Measurements from ENCODE around the gene PSMB2.

The PSMB2 gene

DNA sequence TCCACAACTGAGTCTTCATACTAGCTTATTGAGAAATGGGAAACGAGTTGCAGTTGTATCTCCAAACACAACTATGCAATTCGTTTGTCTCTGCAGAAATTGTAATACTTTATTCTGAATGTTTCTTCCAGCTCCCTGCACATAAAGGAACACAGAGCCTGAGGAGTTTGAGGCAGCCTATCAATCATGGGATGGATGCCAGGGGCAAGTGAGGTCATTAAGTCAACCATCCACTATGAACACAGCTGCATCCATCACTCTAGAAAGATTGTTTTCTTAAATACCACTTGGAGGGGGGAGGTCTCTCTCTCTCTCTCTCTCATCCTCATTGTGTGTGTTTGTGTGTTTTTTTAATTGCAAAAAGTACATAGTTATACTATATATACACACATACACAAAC lies 2.9 kb upstream of the PSMB2 start:
- in situ Hi-C loops (cut with MboI; ENCODE audit: low sequenced_read_pairs) = no loop called here

DNA sequence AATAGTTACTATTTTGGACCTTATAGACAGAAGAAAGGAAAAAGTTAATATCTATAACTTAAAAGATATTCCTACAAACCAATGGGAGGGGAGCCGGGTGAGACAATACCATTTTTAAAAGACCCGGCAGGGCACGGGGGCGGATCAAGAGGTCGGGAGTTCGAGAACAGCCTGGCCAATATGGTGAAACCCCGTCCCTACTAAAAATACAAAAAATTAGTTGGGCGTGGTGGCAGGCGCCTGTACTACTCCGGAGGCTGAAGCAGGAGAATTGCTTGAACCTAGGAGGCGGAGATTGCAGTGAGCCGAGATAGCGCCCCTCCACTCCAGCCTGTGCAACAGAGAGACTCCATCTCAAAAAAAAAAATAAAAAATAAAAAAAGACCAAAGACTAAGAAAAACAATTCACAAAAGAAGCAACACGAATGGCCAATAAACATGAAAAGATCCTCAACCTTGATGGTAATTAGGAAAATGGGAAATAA lies 1.2 kb upstream of the PSMB2 start:
- in situ Hi-C loops (cut with MboI; ENCODE audit: low sequenced_read_pairs) = no loop called here

DNA sequence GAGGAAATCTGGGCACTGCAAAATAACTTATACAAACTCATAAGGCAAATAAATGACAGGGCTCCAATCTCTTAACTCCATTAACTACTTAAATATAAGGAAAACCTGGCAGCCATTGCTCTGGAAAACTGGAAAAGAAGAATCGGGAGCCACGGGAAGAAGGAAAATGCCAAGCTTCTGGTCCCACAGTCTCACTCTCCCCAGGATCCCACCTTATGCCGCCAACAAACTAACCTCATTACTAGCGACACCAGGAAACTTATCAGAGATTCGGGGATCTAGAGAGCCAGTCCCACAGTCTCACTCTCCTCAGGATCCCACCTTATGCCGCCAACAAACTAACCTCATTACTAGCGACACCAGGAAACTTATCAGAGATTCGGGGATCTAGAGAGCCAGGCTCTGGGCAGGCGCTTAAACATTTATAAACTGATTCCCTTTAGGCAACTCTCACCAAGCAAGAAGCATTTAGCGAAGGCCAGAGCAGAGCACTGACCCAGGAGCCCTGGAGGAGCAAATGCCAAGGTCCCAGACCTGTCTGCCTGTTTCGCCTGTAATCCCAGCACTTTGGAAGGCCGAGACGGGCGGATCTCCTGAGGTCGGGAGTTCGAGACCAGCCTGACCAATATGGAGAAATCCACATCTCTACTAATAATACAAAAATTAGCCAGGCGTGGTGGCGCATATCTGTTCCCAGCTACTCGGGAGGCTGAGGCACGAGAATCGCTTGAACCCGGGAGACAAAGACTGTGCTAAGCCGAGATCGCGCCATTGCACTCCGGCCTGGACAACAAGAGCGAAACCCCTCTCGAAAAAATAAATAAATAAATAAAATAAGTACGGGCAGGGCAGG lies 720 bp downstream of the PSMB2 start:
- in situ Hi-C loops (cut with MboI; ENCODE audit: low sequenced_read_pairs) = no loop called here

DNA sequence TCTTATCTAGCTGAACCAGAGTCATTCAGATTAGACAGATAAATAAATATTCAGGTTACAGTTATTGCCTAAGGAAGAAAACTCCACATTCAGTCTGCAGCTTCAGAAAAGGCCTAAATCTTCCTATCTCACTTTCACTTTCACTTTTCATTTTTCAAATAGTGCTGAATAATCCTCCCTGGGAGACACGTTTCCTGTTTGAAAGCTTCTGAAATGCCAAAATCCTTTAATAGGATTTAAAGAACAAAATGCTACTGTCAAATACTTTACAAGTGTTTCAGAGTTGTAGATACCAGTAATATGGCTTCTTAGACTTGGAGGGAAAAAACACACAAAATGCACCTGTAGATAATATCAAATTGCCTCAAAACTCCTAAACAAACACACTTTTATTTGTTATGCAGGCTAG lies 3.9 kb downstream of the PSMB2 start:
- in situ Hi-C loops (cut with MboI; ENCODE audit: low sequenced_read_pairs) = no loop called here

DNA sequence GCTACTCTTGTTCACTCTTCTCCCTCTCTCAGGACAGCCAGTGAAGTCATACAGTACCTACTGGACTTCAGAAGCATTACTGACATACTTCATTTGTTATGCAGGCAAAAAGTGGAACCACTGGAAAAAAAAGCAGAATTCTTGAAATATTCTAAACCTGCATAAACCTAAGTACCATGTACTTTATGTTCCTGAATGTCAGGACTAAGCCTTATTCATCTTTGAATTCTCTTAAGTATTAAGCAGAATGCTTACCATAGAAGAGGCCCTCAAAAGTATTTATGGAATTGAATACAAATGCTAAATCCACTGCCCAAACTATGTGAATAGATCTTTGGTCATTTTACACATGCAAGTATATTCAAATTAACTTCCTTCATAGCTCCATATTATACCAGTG lies 7.8 kb downstream of the PSMB2 start:
- in situ Hi-C loops (cut with MboI; ENCODE audit: low sequenced_read_pairs) = no loop called here

DNA sequence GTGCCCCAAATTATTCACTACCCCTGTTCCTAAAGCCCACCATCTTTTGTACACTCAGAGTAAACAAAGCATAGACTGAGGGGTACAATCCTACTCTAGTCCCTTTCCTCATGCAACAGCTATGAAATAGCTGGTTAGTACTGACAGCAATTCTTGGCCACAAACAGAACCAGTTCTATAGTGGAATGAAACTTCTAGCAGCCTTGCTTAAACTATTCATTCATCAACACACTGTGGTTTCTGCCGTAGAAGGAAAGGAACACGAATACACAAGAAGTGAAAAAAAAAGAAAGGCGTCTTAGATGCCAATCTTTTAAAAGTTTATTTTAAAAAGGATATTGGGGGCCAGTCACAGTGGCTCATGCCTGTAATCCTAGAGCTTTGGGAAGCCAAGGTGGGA lies 9.9 kb downstream of the PSMB2 start:
- in situ Hi-C loops (cut with MboI; ENCODE audit: low sequenced_read_pairs) = no loop called here

DNA sequence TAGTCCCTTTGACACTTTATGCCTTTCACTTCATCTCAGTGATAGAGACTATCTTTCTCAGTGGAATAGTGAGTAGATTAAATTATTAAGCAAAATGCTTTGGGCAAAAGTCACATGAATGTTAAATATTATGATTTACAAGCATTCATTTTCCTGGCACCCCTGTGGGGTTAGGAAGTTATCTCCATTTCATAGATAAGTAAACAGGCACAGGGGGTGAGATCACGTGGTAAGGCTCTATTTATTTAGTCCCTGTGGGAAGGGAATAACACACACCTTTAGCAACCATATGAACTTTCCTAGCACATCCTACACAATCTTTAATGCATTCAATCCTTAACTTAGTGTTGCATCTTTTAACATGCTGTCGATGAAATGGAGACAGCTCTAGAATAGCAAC lies 12.3 kb downstream of the PSMB2 start:
- in situ Hi-C loops (cut with MboI; ENCODE audit: low sequenced_read_pairs) = no loop called here

DNA sequence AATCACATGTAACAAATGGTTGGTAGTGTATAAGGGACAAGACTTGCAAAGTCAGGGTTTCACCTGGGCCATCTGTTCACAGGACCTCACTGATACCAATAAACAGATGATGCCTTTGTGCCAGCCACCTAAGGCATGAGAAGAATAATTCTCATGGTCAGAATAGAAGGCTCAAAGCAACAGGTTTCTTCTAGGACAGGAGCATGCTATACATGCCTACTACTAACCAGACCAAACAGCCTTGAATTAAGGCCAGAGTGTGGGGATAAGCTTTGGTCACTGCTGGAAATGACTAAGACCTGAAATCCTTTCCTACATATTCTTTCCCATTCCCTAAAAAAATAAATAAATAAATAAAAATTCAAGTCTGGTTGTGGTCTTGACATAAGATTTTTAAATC lies 17.5 kb downstream of the PSMB2 start:
- in situ Hi-C loops (cut with MboI; ENCODE audit: low sequenced_read_pairs) = no loop called here

DNA sequence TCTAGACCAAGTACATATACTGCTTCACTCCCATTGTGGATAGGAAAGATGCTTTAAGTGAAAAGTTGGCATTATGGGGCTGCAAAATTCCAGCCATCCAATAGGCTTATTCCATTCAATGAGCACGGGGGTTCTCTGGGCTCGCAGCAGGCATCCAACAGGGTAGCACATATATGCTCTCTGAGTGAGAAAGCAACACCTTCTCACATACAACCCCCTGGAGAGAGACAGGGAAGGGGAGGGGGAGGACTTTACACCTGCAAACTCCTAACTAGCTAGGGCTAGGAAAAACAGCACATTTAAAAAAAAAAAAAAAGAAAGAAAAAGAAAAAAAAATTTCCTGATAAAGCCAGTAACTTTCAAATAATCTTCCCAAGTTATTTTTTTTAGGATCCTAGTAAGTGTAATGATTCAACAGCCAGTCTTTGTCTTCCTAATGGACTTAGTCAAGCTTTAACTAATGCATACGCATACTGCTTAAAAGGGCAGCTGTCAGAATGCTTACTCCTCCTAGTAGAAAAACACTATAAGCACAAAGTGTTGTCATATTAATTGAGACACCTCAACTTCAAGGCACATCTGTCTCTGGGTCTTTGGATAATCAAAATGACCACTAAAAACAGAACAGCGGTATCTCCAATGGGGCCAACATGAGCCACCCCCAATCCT lies 18.7 kb downstream of the PSMB2 start:
- in situ Hi-C loops (cut with MboI; ENCODE audit: low sequenced_read_pairs) = no loop called here

DNA sequence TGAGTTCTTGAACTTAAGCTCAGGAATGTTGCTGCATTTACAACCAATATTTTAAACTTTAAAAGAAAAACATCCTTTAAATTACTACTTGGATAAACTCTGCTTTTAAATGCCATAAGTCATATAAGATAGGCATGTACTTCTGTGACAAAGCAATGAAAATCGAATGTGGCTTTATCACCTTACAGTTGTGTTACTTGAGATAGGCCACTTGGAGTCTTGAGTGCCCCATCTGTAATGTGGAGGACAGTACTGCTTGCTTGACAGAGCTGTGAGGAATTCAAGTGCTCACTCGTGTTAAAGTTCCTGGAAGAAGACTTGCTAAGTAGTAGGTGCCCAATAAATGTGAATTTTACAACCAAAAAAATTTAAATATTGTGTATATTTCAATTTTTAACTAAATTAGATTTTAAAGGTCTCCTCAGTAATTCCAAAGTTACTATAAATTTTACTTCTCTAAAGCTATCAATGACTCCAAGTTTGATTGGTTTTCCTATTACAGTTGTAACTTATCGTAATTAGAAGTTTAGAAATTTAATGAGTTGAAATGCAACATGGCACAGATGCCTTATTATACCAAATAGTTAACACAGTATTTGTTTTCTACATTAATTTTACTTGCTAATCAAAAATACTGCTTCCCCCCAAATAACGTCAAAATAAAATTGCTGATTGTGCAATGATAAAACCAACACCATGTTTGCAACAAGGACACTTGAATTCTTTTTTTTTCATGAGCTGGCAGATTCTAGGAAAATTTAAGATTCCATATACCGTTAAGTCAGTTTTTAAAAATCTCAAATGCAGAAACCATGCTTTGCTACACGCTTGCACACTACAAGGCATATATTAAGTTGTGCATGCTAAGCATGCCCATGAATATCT lies 21.8 kb downstream of the PSMB2 start:
- in situ Hi-C loops (cut with MboI; ENCODE audit: low sequenced_read_pairs) = no loop called here

DNA sequence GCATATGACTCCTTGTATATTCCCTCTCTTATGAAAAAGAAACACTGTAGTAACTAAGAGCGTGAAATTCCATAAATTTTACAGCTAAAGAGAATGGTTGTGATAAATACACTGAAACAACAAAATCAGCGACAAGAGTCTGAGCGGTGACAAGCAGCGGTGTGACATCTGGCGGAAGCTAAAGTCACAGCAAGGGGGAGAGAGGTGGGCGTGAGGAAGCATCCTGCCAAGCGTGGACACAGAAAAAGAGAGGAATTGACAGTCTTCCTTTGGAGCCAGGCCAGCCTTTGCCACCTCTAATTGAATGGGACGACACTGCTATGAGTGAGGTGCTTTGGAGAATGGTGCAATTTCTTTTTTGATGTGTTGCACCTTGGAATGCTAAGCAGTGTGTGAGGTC lies 25.9 kb downstream of the PSMB2 start:
- in situ Hi-C loops (cut with MboI; ENCODE audit: low sequenced_read_pairs) = no loop called here

DNA sequence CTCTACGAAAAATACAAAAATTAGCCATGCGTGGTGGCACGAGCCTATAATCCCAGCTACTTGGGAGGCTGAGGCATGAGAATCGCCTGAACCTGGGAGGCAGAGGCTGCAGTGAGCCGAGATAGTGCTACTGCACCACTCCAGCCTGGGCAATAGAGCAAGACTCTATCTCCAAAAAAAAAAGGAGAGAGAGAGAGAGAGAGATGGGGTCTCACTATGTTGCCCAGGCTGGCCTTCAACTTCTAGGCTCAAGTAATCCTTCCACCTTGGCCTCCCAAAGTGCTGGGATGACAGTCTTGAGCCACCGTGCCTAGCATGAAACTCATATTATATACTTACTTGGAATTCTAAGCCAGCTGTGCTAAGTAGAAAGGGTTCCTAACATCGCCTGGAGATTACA lies 29.7 kb downstream of the PSMB2 start:
- in situ Hi-C loops (cut with MboI; ENCODE audit: low sequenced_read_pairs) = no loop called here

DNA sequence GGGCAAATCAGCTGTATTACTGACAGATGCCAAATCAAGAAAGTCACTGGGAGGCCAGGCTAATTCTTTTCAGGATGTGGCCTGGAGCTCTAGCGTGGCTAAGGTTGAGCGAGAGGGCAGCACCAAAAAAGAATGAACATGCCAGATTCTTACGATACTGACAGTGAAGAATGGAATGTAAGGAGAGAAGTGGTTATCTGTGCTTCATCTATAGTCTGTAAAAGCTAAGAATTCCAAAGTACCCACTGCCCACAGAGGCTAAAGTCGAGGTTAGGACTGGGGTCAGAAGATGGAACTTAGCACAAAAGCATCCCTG lies 35.5 kb downstream of the PSMB2 start:
- in situ Hi-C loops (cut with MboI; ENCODE audit: low sequenced_read_pairs) = no loop called here

DNA sequence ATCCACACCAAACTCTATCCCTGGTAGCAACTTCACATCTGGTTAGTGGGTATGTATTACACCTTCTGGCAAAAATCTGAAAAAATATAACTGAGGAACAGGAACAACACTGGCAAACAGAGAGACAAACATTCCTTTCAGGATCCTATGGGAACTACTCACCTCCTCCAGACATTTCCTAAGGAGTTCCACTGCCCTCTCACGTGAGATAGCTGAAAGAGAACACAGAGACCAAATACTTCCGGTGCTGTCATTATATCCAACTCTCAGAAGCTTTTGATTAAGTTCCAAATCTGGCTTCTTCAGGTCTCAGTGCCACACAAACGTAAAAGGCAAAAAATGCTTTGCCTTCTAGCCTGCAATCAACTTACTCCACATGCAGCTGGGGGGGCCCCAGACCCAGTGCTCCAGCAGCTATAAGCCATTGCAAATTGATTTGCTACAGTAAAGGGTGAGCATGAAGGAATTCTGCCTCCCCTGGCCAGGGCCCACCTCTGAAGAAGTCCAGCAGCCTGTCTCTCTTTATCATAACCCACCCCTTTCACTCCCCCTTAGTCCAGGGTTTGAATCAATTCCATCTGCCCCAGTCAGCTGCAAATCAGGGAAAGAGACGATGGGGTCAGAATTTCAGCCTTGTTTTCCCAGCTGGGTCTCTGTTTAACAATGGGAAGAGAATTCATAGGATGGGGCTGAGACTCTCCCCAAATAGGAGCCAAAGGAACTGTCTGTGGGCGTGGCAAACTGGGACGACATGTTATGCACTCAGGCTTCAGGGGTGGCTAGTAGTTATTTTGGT lies 36.1 kb downstream of the PSMB2 start:
- in situ Hi-C loops (cut with MboI; ENCODE audit: low sequenced_read_pairs) = no loop called here

DNA sequence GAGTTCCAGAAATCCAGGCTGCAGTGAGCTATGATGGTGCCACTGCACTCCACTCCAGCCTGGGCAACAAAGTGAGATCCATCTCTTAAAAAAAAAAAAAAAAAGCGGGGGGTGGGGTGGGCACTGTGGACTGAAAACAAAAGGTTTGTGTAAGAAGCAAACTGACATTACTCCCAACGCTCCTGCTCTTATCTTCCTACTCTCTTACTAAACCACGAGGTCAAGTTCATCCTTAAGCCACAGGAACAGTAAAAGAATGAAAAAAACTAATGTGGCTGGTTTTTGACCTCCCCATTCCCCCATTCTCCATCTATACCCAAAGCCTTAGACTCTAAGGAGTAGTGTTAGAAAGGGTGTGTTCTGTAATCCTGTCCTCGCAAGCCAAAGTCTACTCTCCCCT lies 37.4 kb downstream of the PSMB2 start:
- in situ Hi-C loops (cut with MboI; ENCODE audit: low sequenced_read_pairs) = no loop called here

DNA sequence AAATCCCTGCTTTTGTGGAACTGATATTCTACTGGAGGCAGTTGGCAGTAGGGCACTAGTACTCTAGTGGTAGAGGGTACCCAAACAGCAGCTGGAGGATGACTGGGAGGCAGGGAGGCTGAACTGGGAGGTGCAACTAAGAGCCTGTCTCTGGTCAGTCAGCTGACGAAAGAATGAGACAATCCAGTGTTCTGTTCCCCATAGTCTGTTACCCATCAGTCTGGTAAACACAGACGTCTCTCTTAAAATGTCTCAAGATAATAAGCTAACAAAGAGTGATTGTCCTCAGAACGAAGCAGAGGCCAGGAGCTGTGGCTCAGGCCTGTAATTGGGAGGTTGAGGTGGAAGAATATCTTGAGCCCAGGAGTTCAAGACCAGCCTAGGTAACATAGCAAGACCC lies 37.9 kb downstream of the PSMB2 start:
- in situ Hi-C loops (cut with MboI; ENCODE audit: low sequenced_read_pairs) = no loop called here

DNA sequence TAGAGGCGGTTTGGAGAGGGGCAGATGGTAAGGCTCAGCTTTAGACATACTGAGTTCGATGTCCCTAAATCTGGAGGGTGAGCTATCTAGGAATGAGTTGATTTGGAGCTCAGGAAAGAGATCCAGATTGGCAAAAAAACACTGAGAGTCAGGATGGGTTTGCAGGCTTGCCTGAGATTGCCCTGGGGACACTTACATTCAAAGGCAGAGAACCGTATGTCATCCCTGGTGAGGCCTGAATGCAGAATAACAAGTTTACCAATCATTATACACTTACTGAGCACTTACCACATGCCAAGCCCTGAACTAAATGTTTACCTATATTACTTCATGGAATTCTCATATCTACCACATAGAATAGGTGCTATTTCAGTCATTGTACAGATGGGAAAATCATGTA lies 40.7 kb downstream of the PSMB2 start:
- in situ Hi-C loops (cut with MboI; ENCODE audit: low sequenced_read_pairs) = no loop called here

DNA sequence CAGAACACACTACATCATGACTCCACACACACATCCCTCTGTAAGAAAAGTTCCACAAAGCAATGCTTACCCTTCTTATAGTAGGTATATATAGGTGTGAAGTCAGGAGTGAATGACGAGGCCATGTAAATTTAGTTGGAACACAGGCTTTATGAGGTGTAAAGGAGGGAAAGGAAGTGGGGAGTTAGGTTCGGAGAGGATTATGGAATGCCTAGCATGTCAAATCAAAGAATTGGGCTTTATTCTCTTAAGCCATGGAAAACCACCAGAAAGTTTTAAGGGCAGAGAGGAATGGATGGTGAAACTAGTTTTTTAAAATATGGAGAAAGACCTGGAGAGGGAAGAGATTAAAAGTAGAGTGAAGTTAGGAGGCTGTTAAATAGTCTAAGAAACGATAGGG lies 41.9 kb downstream of the PSMB2 start:
- in situ Hi-C loops (cut with MboI; ENCODE audit: low sequenced_read_pairs) = no loop called here

DNA sequence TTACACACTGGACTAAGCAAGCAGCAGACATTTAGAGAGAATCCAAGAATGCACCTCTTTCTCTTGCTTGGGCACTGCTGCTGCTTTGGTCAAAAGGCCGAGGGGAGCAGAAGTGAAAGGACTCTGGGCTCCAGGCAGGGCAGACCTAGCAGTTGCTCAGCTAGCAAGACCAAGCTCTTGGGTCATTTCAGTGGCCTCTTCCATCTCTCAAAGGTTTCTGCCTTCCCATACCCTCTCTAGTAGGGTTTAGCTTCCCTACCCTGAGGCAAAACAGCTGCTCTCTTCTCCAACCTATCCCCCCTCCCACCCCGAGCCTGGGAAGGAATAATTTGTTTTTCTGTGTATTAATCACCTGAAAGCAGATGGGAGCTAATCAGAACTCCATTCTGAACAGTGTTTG lies 42.4 kb downstream of the PSMB2 start:
- in situ Hi-C loops (cut with MboI; ENCODE audit: low sequenced_read_pairs) = no loop called here

DNA sequence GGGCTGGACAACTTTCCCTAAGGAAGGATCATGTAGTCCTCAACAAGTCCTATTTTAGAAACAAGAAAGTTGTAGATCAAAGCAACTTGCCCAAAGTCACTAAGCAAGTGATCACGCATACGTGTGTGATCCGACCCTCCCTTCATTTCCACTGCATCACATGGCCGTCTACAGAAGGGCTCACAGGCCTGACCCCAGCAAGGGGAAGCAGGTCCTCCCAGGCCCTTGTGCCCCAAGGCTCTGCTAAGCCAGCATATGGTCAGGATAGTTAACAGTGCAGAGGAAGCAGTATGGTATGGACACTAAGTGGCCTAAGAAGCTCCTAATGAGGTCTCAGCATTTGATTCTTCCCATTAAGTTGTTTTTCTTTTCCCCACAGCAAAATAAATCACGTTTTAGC lies 43.5 kb downstream of the PSMB2 start:
- in situ Hi-C loops (cut with MboI; ENCODE audit: low sequenced_read_pairs) = no loop called here

DNA sequence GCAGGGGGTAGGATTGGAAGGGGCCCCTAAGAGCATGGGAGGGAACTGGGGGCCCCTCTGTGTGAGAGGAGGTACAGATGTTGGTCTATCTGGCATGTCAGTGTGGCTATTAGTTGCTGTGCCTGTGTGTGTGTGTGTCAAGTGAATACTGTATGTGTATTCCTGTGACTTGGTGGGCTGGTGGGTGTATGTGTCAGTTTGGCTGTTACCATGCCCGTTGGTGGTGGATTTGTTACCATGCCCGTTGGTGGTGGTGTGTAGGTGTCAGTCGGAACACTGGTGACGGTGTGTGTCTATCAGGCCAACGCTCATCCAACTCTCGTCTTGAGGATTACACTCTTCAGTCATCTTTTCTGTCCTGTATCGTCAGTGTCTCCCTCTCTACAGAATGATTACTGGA lies 45.6 kb downstream of the PSMB2 start:
- in situ Hi-C loops (cut with MboI; ENCODE audit: low sequenced_read_pairs) = no loop called here

Data from HL-60/S4 (cell line).